IMR-90 (cell line): ENCODE measurements around the gene ZFHX3. TPM values are rescaled to one million over a fixed set of nuclear protein-coding genes. Genes with fewer than 3 reads are reported as not detected.

Experiments
- ATAC-seq: fragments of 200-7000 bp; cut with Tn5 transposase; 2 replicates; pipeline ENCODE4 v1.9.1; 2020; ENCODE audit warnings: low read depth, mild to moderate bottlenecking, moderate library complexity
- BruUV-seq: library from RNA; stranded (reverse); fragments of 400-500 nt; replicated peaks from 2 replicates; lab custom pipeline; 2021; lab: Mats Ljungman, UMichigan
- CTCF ChIA-PET: fragments of 300-600 bp; formaldehyde crosslinking; extraction: SDS; loops from one replicate; lab custom pipeline; 2021; ENCODE audit warnings: antibody characterized with exemption; lab: Yijun Ruan, JAX
- POLR2A ChIA-PET: fragments of 300-600 bp; sonication (Branson Sonifier 250); formaldehyde crosslinking; loops from one replicate; lab custom pipeline; 2022; ENCODE audit warnings: antibody characterized with exemption; ENCODE audit not compliant: unreplicated experiment; lab: Charles Lee
- DNase-seq: peaks from one replicate; pipeline ENCODE4 v3.0.0; 2013
- H2AFZ ChIP-seq: replicated peaks from 2 replicates; pipeline ENCODE3; 2013; ENCODE audit warnings: low read length, mild to moderate bottlenecking; ENCODE audit not compliant: poor library complexity
- H2AK5ac ChIP-seq: 2 replicates; pipeline ENCODE4 v1.6.1; 2013; ENCODE audit warnings: low read depth, low read length, inconsistent platforms
- H2AK9ac ChIP-seq: replicated peaks from 2 replicates; pipeline ENCODE3; 2013; ENCODE audit warnings: mild to moderate bottlenecking, low read depth, low read length, moderate library complexity; ENCODE audit not compliant: poor library complexity
- H2BK120ac ChIP-seq: 2 replicates; pipeline ENCODE4 v1.6.1; 2013; ENCODE audit warnings: low read depth, low read length, inconsistent platforms
- H2BK15ac ChIP-seq: 3 replicates; pipeline ENCODE4 v1.6.1; 2013; ENCODE audit warnings: low read depth, low read length, inconsistent platforms
- H2BK20ac ChIP-seq: 2 replicates; pipeline ENCODE4 v1.6.1; 2013; ENCODE audit warnings: low read depth, mild to moderate bottlenecking, inconsistent platforms, low read length, moderate library complexity
- H2BK5ac ChIP-seq: 2 replicates; pipeline ENCODE4 v1.6.1; 2013; ENCODE audit warnings: mild to moderate bottlenecking, low read depth, low read length, inconsistent platforms; ENCODE audit not compliant: poor library complexity, severe bottlenecking
- H3K14ac ChIP-seq: replicated peaks from 2 replicates; pipeline ENCODE4 v1.6.1; 2013; ENCODE audit warnings: low read depth, low read length, inconsistent platforms
- H3K18ac ChIP-seq: 2 replicates; pipeline ENCODE4 v1.6.1; 2013; ENCODE audit warnings: low read depth, low read length, control low read depth
- H3K23ac ChIP-seq: 2 replicates; pipeline ENCODE4 v1.6.1; 2013; ENCODE audit warnings: low read depth, low read length, inconsistent platforms
- H3K27ac ChIP-seq: 2 replicates; pipeline ENCODE4 v1.5.1; 2013; ENCODE audit warnings: mild to moderate bottlenecking, control low read depth, low read length; ENCODE audit not compliant: insufficient read depth
- H3K27me3 ChIP-seq: 2 replicates; pipeline ENCODE4 v1.6.1; 2013; ENCODE audit warnings: low read length; ENCODE audit not compliant: control insufficient read depth, insufficient read depth
- H3K36me3 ChIP-seq: 2 replicates; pipeline ENCODE4 v1.6.1; 2013; ENCODE audit warnings: low read length, mixed read lengths; ENCODE audit not compliant: control insufficient read depth, insufficient read depth
- H3K4ac ChIP-seq: 2 replicates; pipeline ENCODE4 v1.6.1; 2013; ENCODE audit warnings: low read depth, low read length, inconsistent platforms
- H3K4me1 ChIP-seq: 2 replicates; pipeline ENCODE4 v1.6.1; 2013; ENCODE audit warnings: low read length, mixed read lengths; ENCODE audit not compliant: control insufficient read depth, insufficient read depth
- H3K4me2 ChIP-seq: 2 replicates; pipeline ENCODE4 v1.6.1; 2013; ENCODE audit warnings: low read depth, mild to moderate bottlenecking, control low read depth, low read length, moderate library complexity
- H3K4me3 ChIP-seq: 2 replicates; pipeline ENCODE4 v1.5.1; 2013; ENCODE audit warnings: low read depth, mild to moderate bottlenecking, control low read depth, low read length, moderate library complexity; ENCODE audit not compliant: insufficient read depth
- H3K56ac ChIP-seq: 2 replicates; pipeline ENCODE4 v1.6.1; 2013; ENCODE audit warnings: low read length, inconsistent platforms; ENCODE audit not compliant: insufficient read depth; ENCODE audit errors: extremely low read depth
- H3K79me1 ChIP-seq, 2 experiments: 2 replicates each; pipeline ENCODE4 v1.6.1; 2013; ENCODE audit warnings: low read length in 2 of 2, inconsistent platforms in 1 of 2, low read depth in 1 of 2
- H3K9ac ChIP-seq: 2 replicates; pipeline ENCODE4 v1.6.1; 2013; ENCODE audit warnings: low read depth, low read length, control low read depth
- H3K9me1 ChIP-seq: 2 replicates; pipeline ENCODE4 v1.6.1; 2013; ENCODE audit warnings: low read length, inconsistent platforms; ENCODE audit not compliant: insufficient read depth
- H3K9me3 ChIP-seq: 2 replicates; pipeline ENCODE4 v1.6.1; 2013; ENCODE audit warnings: low read length; ENCODE audit not compliant: control insufficient read depth, insufficient read depth
- H4K20me1 ChIP-seq: 2 replicates; pipeline ENCODE4 v1.6.1; 2013; ENCODE audit warnings: low read length, inconsistent platforms; ENCODE audit not compliant: insufficient read depth
- H4K5ac ChIP-seq: 2 replicates; pipeline ENCODE4 v1.6.1; 2013; ENCODE audit warnings: mild to moderate bottlenecking, low read depth, low read length, control low read depth
- H4K8ac ChIP-seq, 2 experiments: 2 replicates each; pipeline ENCODE4 v1.6.1; 2013; ENCODE audit warnings: low read depth in 2 of 2, low read length in 2 of 2, control low read depth in 1 of 2, inconsistent platforms in 1 of 2
- H4K91ac ChIP-seq: 2 replicates; pipeline ENCODE4 v1.6.1; 2013; ENCODE audit warnings: low read depth, low read length, inconsistent platforms; ENCODE audit not compliant: insufficient read depth
- BHLHE40 ChIP-seq: fragments of 150-350 bp; IDR thresholded peaks from 2 replicates; pipeline ENCODE4 v1.6.1; 2016; ENCODE audit warnings: mild to moderate bottlenecking, low read depth, low read length
- CEBPB ChIP-seq: IDR thresholded peaks from 2 replicates; pipeline ENCODE4 v1.6.1; 2012; ENCODE audit warnings: low read depth, low read length, improper control_type of control experiment
- MAZ ChIP-seq: IDR thresholded peaks from 2 replicates; pipeline ENCODE4 v1.6.1; 2012; ENCODE audit warnings: low read depth, mild to moderate bottlenecking, low read length, improper control_type of control experiment, moderate library complexity, borderline replicate concordance
- MXI1 ChIP-seq: IDR thresholded peaks from 2 replicates; pipeline ENCODE4 v1.6.1; 2012; ENCODE audit warnings: low read depth, mild to moderate bottlenecking, low read length, moderate library complexity, borderline replicate concordance
- NFE2L2 ChIP-seq: fragments of 150-350 bp; IDR thresholded peaks from 2 replicates; pipeline ENCODE4 v1.6.1; 2016; ENCODE audit warnings: low read depth, mild to moderate bottlenecking, low read length
- POLR2A ChIP-seq: IDR thresholded peaks from 2 replicates; pipeline ENCODE4 v1.6.1; 2012; ENCODE audit warnings: mild to moderate bottlenecking, low read depth, low read length
- RAD21 ChIP-seq: IDR thresholded peaks from 2 replicates; pipeline ENCODE4 v1.6.1; 2012; ENCODE audit warnings: low read length, improper control_type of control experiment
- RFX5 ChIP-seq: IDR thresholded peaks from 2 replicates; pipeline ENCODE4 v1.8.0; 2012; ENCODE audit warnings: low read depth, mild to moderate bottlenecking, low read length, moderate library complexity
- SMC3 ChIP-seq: fragments of 150-350 bp; IDR thresholded peaks from 2 replicates; pipeline ENCODE4 v1.6.1; 2016; ENCODE audit warnings: low read depth, mild to moderate bottlenecking, antibody characterized with exemption, low read length, moderate library complexity
- USF2 ChIP-seq: fragments of 150-350 bp; IDR thresholded peaks from 2 replicates; pipeline ENCODE4 v1.6.1; 2017; ENCODE audit warnings: mild to moderate bottlenecking, antibody characterized with exemption, low read length, low read depth
- WGBS, 2 experiments: methylation state at CpG; one replicate each; pipeline versions ENCODE4 v1.1.5 to v1.1.7; 2013; ENCODE audit warnings: missing lambda C conversion rate in 2 of 2; ENCODE audit not compliant: insufficient read length in 1 of 2; ENCODE audit errors: extremely low coverage in 2 of 2; 5-methylcytosine and 5-hydroxymethylcytosine counted together
- dilution Hi-C: fragments of 300-500 bp; cut with HindIII; formaldehyde crosslinking; loops from one replicate; pipeline ENCODE4 v1.14.3; 2018; ENCODE audit warnings: low sequenced_read_pairs; ENCODE audit not compliant: unreplicated experiment
- in situ Hi-C: fragments of 300-500 bp; cut with MboI; formaldehyde crosslinking; loops from 3 replicates; pipeline ENCODE4 v1.14.3; 2019; ENCODE audit warnings: low sequenced_read_pairs, inconsistent platforms, mixed read lengths
- intact Hi-C: fragments of 100-400 bp; cut with micrococcal nuclease; formaldehyde crosslinking; loops from 2 replicates; pipeline ENCODE4 v1.10.0; 2022
- polyA plus RNA-seq, 3 experiments: library from polyadenylated mRNA; depleted of rRNA; stranded (reverse); fragments of >200 nt; gene quantifications; 2 replicates each; pipeline ENCODE4 v1.2.3, GENCODE V29; 2012; ENCODE audit warnings: low replicate concordance in 1 of 3
- total RNA-seq: library from RNA; depleted of rRNA; stranded (reverse); fragments of >200 nt; gene quantifications from 2 replicates; pipeline ENCODE4 v1.2.3, GENCODE V29; 2012
- TF ChIP-seq, protein P1 (sequence below): conservative IDR thresholded peaks from 2 replicates; pipeline ENCODE4 v1.5.1; 2012; ENCODE audit warnings: mild to moderate bottlenecking, low read depth, low read length, improper control_type of control experiment

Gene ZFHX3
- total and polyA plus RNA-seq, 2 of the 4 experiments (the other 2 are of a cell fraction) = 1.4 to 1.7 TPM

DNA sequence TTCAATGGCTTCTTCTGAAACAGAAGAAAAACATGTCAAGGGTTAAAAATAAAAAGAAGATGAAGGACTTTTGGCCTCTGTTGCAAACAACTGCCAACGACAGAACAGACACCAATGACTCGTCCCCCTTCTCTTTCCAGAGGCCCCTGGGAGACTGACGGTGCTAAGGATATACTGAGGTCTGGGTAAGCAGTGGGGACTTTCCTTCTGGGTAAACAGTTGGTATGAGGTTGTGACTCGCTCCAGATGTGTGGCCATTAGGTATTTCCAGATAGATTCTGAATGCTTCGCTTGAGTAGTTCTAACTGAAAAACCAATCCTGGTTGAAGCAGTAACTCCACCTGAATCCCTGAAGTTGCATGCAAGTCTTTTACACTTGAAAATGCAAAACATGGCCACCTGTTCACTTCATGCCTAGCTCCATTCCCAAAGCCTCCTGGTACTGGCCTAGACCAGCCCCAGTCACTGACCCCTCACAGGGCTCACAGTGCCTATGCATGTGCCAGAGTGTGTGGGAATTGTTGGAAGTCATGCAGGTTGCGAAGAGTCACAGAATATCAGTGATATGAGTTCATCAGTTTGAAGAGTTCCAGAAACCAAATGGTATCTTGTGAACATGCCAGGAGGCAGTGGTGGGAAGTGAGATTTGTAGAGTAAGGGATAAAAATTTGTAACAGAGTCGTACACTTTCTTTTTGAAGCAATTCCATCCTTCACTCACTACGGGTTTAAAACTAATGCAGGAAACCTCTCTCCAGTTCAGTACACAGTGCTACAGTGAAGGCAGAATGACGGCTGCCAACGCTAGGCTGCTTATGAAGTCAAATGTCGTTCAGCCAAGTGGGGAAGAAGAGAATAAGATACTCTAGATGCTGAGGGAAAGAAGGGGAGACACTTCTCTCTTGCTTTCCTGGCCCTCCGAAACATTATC lies 217.8 kb downstream of the ZFHX3 start:
- H3K4ac ChIP-seq = peak overlapping the region; percentile 40; the same call in 1 of the 2 replicates
- no CpG with 5 or more reads among the region's 12 CpGs for WGBS, 2 experiments
- no TSS peak for BruUV-seq
- H3K4me2 ChIP-seq = no peak overlapping the region
- CTCF ChIA-PET = no interaction called here
- no peak overlapping the region for H3K56ac ChIP-seq
- no peak overlapping the region for H3K23ac ChIP-seq
- H2AFZ ChIP-seq = no peak overlapping the region
- H4K91ac ChIP-seq = no peak overlapping the region
- no peak overlapping the region for H2BK15ac ChIP-seq
- peaks cover 9 to 27% of the 10 kb centered on the region in 2 experiments; a peak in 3 of 4 replicates for H3K79me1 ChIP-seq
- H3K14ac ChIP-seq = 0 out of 2 replicates have a peak overlapping the region, but pooled peaks have one; percentile 17
- peaks cover 8% of the 10 kb centered on the region; the same call in 1 of the 2 replicates for H3K36me3 ChIP-seq
- no peak overlapping the region for H3K18ac ChIP-seq
- no peak overlapping the region for H4K5ac ChIP-seq
- H2AK5ac ChIP-seq = no peak overlapping the region
- DNase-seq = peak; percentile 75
- no peaks in the 10 kb centered on the region for H3K9me3 ChIP-seq
- peaks cover 7% of the 10 kb centered on the region; the same call in 1 of the 2 replicates for H4K20me1 ChIP-seq
- intact Hi-C loops = loop anchor here (10.0 kb wide), 2 partner anchors 1045 to 1125 kb away; no protein-coding TSS in a partner anchor
- H3K9ac ChIP-seq = no peak overlapping the region
- POLR2A ChIA-PET = no interaction called here
- no peak overlapping the region for H2BK120ac ChIP-seq
- H2AK9ac ChIP-seq = no peak overlapping the region
- H3K4me1 ChIP-seq = peaks cover 7% of the 10 kb centered on the region
- no peaks in the 10 kb centered on the region for H3K27me3 ChIP-seq
- peak; percentile 46; the same call in 1 of the 2 replicates for ATAC-seq
- dilution Hi-C loops = no loop called here
- no peak overlapping the region for H4K8ac ChIP-seq
- no peak overlapping the region for H3K4me3 ChIP-seq
- H2BK5ac ChIP-seq = no peak overlapping the region
- no peak overlapping the region for H3K27ac ChIP-seq
- in situ Hi-C loops = no loop called here
- H3K9me1 ChIP-seq = peaks cover 12% of the 10 kb centered on the region
- TF ChIP-seq RFX5 = no peak
- TF ChIP-seq BHLHE40 = no peak
- no peak for TF ChIP-seq MAZ
- TF ChIP-seq MXI1 = no peak
- no peak for TF ChIP-seq RAD21
- TF ChIP-seq, protein P1, sequence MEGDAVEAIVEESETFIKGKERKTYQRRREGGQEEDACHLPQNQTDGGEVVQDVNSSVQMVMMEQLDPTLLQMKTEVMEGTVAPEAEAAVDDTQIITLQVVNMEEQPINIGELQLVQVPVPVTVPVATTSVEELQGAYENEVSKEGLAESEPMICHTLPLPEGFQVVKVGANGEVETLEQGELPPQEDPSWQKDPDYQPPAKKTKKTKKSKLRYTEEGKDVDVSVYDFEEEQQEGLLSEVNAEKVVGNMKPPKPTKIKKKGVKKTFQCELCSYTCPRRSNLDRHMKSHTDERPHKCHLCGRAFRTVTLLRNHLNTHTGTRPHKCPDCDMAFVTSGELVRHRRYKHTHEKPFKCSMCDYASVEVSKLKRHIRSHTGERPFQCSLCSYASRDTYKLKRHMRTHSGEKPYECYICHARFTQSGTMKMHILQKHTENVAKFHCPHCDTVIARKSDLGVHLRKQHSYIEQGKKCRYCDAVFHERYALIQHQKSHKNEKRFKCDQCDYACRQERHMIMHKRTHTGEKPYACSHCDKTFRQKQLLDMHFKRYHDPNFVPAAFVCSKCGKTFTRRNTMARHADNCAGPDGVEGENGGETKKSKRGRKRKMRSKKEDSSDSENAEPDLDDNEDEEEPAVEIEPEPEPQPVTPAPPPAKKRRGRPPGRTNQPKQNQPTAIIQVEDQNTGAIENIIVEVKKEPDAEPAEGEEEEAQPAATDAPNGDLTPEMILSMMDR = no peak
- TF ChIP-seq USF2 = no peak
- TF ChIP-seq POLR2A = no peak
- TF ChIP-seq CEBPB = no peak
- TF ChIP-seq NFE2L2 = no peak
- no peak for TF ChIP-seq SMC3
- no peak overlapping the region for H2BK20ac ChIP-seq
